GM12878 (cell line): ENCODE data around the gene TMEM132C. TPM values are rescaled to one million over a fixed set of nuclear protein-coding genes. Genes with fewer than 3 reads are reported as not detected.

Source experiments
- ATAC-seq: fragments of 200-7000 bp; cut with Tn5 transposase; 3 replicates; pipeline ENCODE4 v1.9.1; 2020; ENCODE audit warnings: mild to moderate bottlenecking, moderate library complexity
- BruUV-seq: library from RNA; stranded (reverse); fragments of 400-500 nt; replicated peaks from 2 replicates; lab custom pipeline; 2021; lab: Mats Ljungman, UMichigan
- CTCF ChIA-PET: fragments of 300-600 bp; sonication (Branson Sonifier 250); formaldehyde crosslinking; extraction: SDS; loops from one replicate; lab custom pipeline; 2021; ENCODE audit warnings: inconsistent platforms; lab: Yijun Ruan, JAX
- POLR2A ChIA-PET: fragments of 350-600 bp; formaldehyde crosslinking; extraction: SDS; loops from one replicate; lab custom pipeline; 2021; ENCODE audit warnings: inconsistent platforms; lab: Charles Lee
- RAD21 ChIA-PET: fragments of 300-600 bp; sonication (Branson Sonifier 250); formaldehyde crosslinking; loops from one replicate; lab custom pipeline; 2023; ENCODE audit warnings: antibody characterized with exemption; ENCODE audit not compliant: unreplicated experiment; lab: Charles Lee
- SMC1A ChIA-PET: fragments of 300-600 bp; sonication (Branson Sonifier 250); formaldehyde crosslinking; loops from one replicate; lab custom pipeline; 2023; ENCODE audit not compliant: unreplicated experiment, uncharacterized antibody; lab: Charles Lee
- DNase-seq: peaks from one replicate; pipeline ENCODE4 v3.0.0-alpha.2; 2011; ENCODE audit warnings: low read depth, low spot score
- FAIRE-seq: peaks from 3 replicates; lab custom pipeline; 2011; peaks lifted over from hg19 to GRCh38; lab: Jason Lieb, UNC
- H2AFZ ChIP-seq: 2 replicates; pipeline ENCODE4 v1.6.0; 2011; ENCODE audit warnings: low read depth, low read length, control low read depth; ENCODE audit not compliant: control insufficient read depth
- H3K27ac ChIP-seq: 2 replicates; pipeline ENCODE4 v1.5.1; 2011; ENCODE audit warnings: control low read depth; ENCODE audit not compliant: control insufficient read depth, insufficient read depth
- H3K27me3 ChIP-seq, 2 experiments: replicated peaks in 1 of 2; 2 replicates each; pipeline versions ENCODE4 v1.6.0 to v1.6.1; 2011; ENCODE audit warnings: low read length in 1 of 2; ENCODE audit not compliant: control insufficient read depth in 2 of 2, insufficient read depth in 2 of 2
- H3K36me3 ChIP-seq, 2 experiments: 2 replicates each; pipeline ENCODE4 v1.5.1; 2011; ENCODE audit warnings: low read length in 1 of 2; ENCODE audit not compliant: control insufficient read depth in 2 of 2, insufficient read depth in 2 of 2
- H3K4me1 ChIP-seq: 2 replicates; pipeline ENCODE4 v1.6.1; 2011; ENCODE audit warnings: mild to moderate bottlenecking, low read length, moderate library complexity, mixed read lengths; ENCODE audit not compliant: control insufficient read depth, insufficient read depth
- H3K4me2 ChIP-seq: 2 replicates; pipeline ENCODE4 v1.6.0; 2011; ENCODE audit warnings: control low read depth; ENCODE audit not compliant: control insufficient read depth, insufficient read depth
- H3K4me3 ChIP-seq: fragments of 200-600 bp; sonication (generic); 2 replicates; pipeline ENCODE4 v1.5.1; 2016
- H3K79me2 ChIP-seq: 2 replicates; pipeline ENCODE4 v1.6.0; 2011; ENCODE audit warnings: low read length; ENCODE audit not compliant: control insufficient read depth, insufficient read depth
- H3K9ac ChIP-seq: 2 replicates; pipeline ENCODE4 v1.8.0; 2011; ENCODE audit warnings: low read length, control low read depth, mixed read lengths; ENCODE audit not compliant: control insufficient read depth, insufficient read depth
- H3K9me3 ChIP-seq: replicated peaks from 3 replicates; pipeline ENCODE4 v1.5.1; 2011; ENCODE audit warnings: mild to moderate bottlenecking, low read length; ENCODE audit not compliant: control insufficient read depth, insufficient read depth
- H4K20me1 ChIP-seq: 2 replicates; pipeline ENCODE4 v1.6.0; 2011; ENCODE audit not compliant: control insufficient read depth, insufficient read depth
- WGBS: methylation state at CpG from one replicate; pipeline ENCODE4 v1.1.6; 2016; ENCODE audit warnings: low lambda C conversion rate; ENCODE audit not compliant: insufficient replicate concordance, insufficient coverage; ENCODE audit errors: missing lambda C conversion rate; 5-methylcytosine and 5-hydroxymethylcytosine counted together
- in situ Hi-C: fragments of 300-500 bp; cut with MboI; formaldehyde crosslinking; loops from 9 replicates; pipeline ENCODE4 v1.14.3; 2018; ENCODE audit warnings: mixed read lengths
- intact Hi-C: fragments of 100-400 bp; cut with micrococcal nuclease; formaldehyde crosslinking; loops from one replicate; pipeline ENCODE4 v1.14.2; 2022; ENCODE audit not compliant: unreplicated experiment
- polyA plus RNA-seq, 11 experiments: library from polyadenylated mRNA; depleted of rRNA in 4 of 11; unstranded in 6 of 11; stranded (reverse) in 5 of 11; fragments of >200 nt; fragmentation: Nextera tagmentation in 4 of 11; fragmentation: Illumina TruSeq in 1 of 11; extraction: Ambion mirVana in 4 of 11; extraction: Trizol in 1 of 11; gene quantifications; 1 replicate in 1 of 11; 2 replicates in 10 of 11; pipeline versions ENCODE4 v1.2.1 to v1.2.3, GENCODE V29; 2011 to 2016; ENCODE audit warnings: inconsistent platforms in 2 of 11, missing spikeins in 2 of 11, low read depth in 1 of 11
- total RNA-seq, 4 experiments: library from RNA; depleted of rRNA in 3 of 4; stranded (reverse); fragments of >200 nt in 3 of 4; fragmentation: Illumina TruSeq in 1 of 4; extraction: Trizol in 1 of 4; gene quantifications; 2 replicates each; pipeline versions ENCODE4 v1.2.1 to v1.2.3, GENCODE V29; 2013 to 2021
- TF ChIP-seq, protein P1 (sequence below), 3 experiments: IDR thresholded peaks in 2 of 3; conservative IDR thresholded peaks in 1 of 3; 2 replicates each; pipeline ENCODE4 v1.5.1; 2011; ENCODE audit warnings: low read depth in 3 of 3, low read length in 3 of 3, mild to moderate bottlenecking in 3 of 3, control low read depth in 2 of 3, moderate library complexity in 2 of 3, inconsistent platforms in 1 of 3, mixed read lengths in 1 of 3; ENCODE audit not compliant: control insufficient read depth in 2 of 3, insufficient read depth in 1 of 3; ENCODE audit errors: extremely low read depth in 1 of 3
- TF ChIP-seq, protein P2 (sequence below): fragments of 450-650 bp; IDR thresholded peaks from 2 replicates; pipeline ENCODE4 v1.6.1; 2018; ENCODE audit warnings: borderline replicate concordance, mild to moderate bottlenecking; ENCODE audit not compliant: partially characterized antibody

The TMEM132C gene
- total and polyA plus RNA-seq, 10 of the 15 experiments (the other 5 are each of a cell fraction or from before 2014, with no cell fraction given): not detected

DNA sequence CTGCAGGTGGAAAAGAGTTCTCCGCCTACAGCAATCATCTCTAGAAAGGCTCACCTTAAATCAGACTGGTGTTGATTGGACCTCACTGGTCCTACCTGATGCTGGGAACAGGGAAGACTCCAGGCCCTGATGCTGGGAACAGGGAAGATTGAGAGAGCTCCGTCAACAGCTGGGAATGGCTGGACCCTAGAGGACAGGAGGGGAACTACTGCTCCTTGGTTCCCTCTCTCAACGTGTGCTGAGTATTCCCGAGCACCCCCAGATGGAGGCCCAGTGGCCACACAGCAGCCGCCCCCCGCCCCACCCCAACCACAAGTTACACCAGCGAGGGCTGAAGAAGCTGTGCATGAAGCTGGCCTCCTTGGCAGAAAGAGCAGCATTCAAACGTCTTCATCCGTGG lies 316.5 kb downstream of the TMEM132C start:
- no TSS peak for BruUV-seq
- ChIA-PET POLR2A (no interaction called here), SMC1A (no interaction called here), RAD21 (no interaction called here)
- ATAC-seq (no peak), FAIRE-seq (no peak), DNase-seq (no peak)
- Histone ChIP-seq H3K27ac (no peak overlapping the region), H3K4me2 (no peak overlapping the region), H3K27me3 (no peaks in the 10 kb centered on the region; a peak in 1 of 4 replicates), H3K9me3 (no peaks in the 10 kb centered on the region), H2AFZ (no peak overlapping the region), H3K9ac (no peak overlapping the region), H4K20me1 (no peaks in the 10 kb centered on the region)
- WGBS: 49% methylated on average over 8 of the region's 9 CpGs
- TF ChIP-seq, protein P1, sequence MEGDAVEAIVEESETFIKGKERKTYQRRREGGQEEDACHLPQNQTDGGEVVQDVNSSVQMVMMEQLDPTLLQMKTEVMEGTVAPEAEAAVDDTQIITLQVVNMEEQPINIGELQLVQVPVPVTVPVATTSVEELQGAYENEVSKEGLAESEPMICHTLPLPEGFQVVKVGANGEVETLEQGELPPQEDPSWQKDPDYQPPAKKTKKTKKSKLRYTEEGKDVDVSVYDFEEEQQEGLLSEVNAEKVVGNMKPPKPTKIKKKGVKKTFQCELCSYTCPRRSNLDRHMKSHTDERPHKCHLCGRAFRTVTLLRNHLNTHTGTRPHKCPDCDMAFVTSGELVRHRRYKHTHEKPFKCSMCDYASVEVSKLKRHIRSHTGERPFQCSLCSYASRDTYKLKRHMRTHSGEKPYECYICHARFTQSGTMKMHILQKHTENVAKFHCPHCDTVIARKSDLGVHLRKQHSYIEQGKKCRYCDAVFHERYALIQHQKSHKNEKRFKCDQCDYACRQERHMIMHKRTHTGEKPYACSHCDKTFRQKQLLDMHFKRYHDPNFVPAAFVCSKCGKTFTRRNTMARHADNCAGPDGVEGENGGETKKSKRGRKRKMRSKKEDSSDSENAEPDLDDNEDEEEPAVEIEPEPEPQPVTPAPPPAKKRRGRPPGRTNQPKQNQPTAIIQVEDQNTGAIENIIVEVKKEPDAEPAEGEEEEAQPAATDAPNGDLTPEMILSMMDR (IDR thresholded peaks at IDR 0.05 in 2 of 3, conservative IDR thresholded peaks at IDR 0.05 in 1 of 3; ENCODE audit: control insufficient read depth in 2 of 3, extremely low read depth in 1 of 3, insufficient read depth in 1 of 3, low read depth in 3 of 3, low read length in 3 of 3): peak in 2 of 3 experiments; percentile 14 to 24; a peak in 1 of 6 replicates
- TF ChIP-seq, protein P2, sequence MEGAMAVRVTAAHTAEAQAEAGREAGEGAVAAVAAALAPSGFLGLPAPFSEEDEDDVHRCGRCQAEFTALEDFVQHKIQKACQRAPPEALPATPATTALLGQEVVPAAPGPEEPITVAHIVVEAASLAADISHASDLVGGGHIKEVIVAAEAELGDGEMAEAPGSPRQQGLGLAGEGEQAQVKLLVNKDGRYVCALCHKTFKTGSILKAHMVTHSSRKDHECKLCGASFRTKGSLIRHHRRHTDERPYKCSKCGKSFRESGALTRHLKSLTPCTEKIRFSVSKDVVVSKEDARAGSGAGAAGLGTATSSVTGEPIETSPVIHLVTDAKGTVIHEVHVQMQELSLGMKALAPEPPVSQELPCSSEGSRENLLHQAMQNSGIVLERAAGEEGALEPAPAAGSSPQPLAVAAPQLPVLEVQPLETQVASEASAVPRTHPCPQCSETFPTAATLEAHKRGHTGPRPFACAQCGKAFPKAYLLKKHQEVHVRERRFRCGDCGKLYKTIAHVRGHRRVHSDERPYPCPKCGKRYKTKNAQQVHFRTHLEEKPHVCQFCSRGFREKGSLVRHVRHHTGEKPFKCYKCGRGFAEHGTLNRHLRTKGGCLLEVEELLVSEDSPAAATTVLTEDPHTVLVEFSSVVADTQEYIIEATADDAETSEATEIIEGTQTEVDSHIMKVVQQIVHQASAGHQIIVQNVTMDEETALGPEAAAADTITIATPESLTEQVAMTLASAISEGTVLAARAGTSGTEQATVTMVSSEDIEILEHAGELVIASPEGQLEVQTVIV: no peak
- TF ChIP-seq, all 136 proteins: peak for 1
- intact Hi-C loops: no loop called here
- Histone ChIP-seq H3K36me3 (no peaks in the 10 kb centered on the region), H3K4me1 (no peaks in the 10 kb centered on the region), H3K79me2 (no peaks in the 10 kb centered on the region), H3K4me3 (no peak overlapping the region)
- in situ Hi-C loops: no loop called here
- CTCF ChIA-PET: interaction anchor here (0.5 kb wide), 1 partner anchor 54 kb away, joined by 3 read pairs; no protein-coding TSS in a partner anchor
